HepG2 (cell line): ENCODE data around the gene MYH9. TPM values are rescaled to one million over a fixed set of nuclear protein-coding genes. Genes with fewer than 3 reads are reported as not detected.

ENCODE experiments used
- ARID5B ChIP-seq: IDR thresholded peaks from 2 replicates; pipeline ENCODE4 v1.4.0; 2020; ENCODE audit warnings: mild to moderate bottlenecking, missing genetic modification reagents
- ATF6 ChIP-seq: sonication (generic); formaldehyde crosslinking; conservative IDR thresholded peaks from 2 replicates; pipeline ENCODE4 v1.4.0; 2020; ENCODE audit warnings: missing genetic modification reagents
- DMTF1 ChIP-seq: sonication (generic); formaldehyde crosslinking; IDR thresholded peaks from 2 replicates; pipeline ENCODE4 v1.4.0; 2020; ENCODE audit warnings: mild to moderate bottlenecking, missing genetic modification reagents
- FOXO4 ChIP-seq: sonication (generic); formaldehyde crosslinking; conservative IDR thresholded peaks from 2 replicates; pipeline ENCODE4 v1.8.1; 2023; ENCODE audit warnings: missing genetic modification reagents
- GATAD2A ChIP-seq: IDR thresholded peaks from 2 replicates; pipeline ENCODE4 v1.6.1; 2016
- HMG20A ChIP-seq: IDR thresholded peaks from 2 replicates; pipeline ENCODE4 v1.6.1; 2016; ENCODE audit warnings: borderline replicate concordance
- HOXA3 ChIP-seq: sonication (generic); formaldehyde crosslinking; IDR thresholded peaks from 2 replicates; pipeline ENCODE4 v1.5.0; 2020; ENCODE audit warnings: missing genetic modification reagents
- JUND ChIP-seq: sonication (generic); formaldehyde crosslinking; IDR thresholded peaks from 2 replicates; pipeline ENCODE4 v1.8.0; 2022; ENCODE audit warnings: mild to moderate bottlenecking, missing genetic modification reagents
- KDM6A ChIP-seq: IDR thresholded peaks from 2 replicates; pipeline ENCODE4 v1.6.1; 2016; ENCODE audit warnings: low read depth
- RBM22 ChIP-seq: fragments of 200-400 bp; formaldehyde crosslinking; optimal IDR thresholded peaks from 2 replicates; pipeline ENCODE3; 2017; ENCODE audit warnings: mild to moderate bottlenecking, low read length, moderate library complexity
- SMAD9 ChIP-seq: sonication (generic); formaldehyde crosslinking; IDR thresholded peaks from 2 replicates; pipeline ENCODE4 v1.5.1; 2020; ENCODE audit warnings: mild to moderate bottlenecking, missing genetic modification reagents
- SP5 ChIP-seq: IDR thresholded peaks from 2 replicates; pipeline ENCODE4 v1.6.1; 2016; ENCODE audit warnings: low read depth, borderline replicate concordance
- THYN1 ChIP-seq: sonication (generic); formaldehyde crosslinking; IDR thresholded peaks from 2 replicates; pipeline ENCODE4 v1.8.1; 2023; ENCODE audit warnings: low read depth, mild to moderate bottlenecking, moderate library complexity, missing genetic modification reagents, borderline replicate concordance
- ZNF17 ChIP-seq: sonication (generic); formaldehyde crosslinking; IDR thresholded peaks from 2 replicates; pipeline ENCODE4 v1.5.0; 2020; ENCODE audit warnings: mild to moderate bottlenecking, missing genetic modification reagents
- ZNF589 ChIP-seq: sonication (generic); formaldehyde crosslinking; conservative IDR thresholded peaks from 2 replicates; pipeline ENCODE4 v1.8.0; 2022; ENCODE audit warnings: mild to moderate bottlenecking, moderate library complexity, missing genetic modification reagents
- ZNF607 ChIP-seq: sonication (generic); formaldehyde crosslinking; IDR thresholded peaks from 2 replicates; pipeline ENCODE4 v1.5.1; 2020; ENCODE audit warnings: missing genetic modification reagents, mild to moderate bottlenecking, borderline replicate concordance
- ZNF770 ChIP-seq: sonication (generic); formaldehyde crosslinking; IDR thresholded peaks from 2 replicates; pipeline ENCODE4 v1.5.0; 2020; ENCODE audit warnings: mild to moderate bottlenecking, missing genetic modification reagents
- ZNF790 ChIP-seq: sonication (generic); formaldehyde crosslinking; IDR thresholded peaks from 2 replicates; pipeline ENCODE4 v1.8.0; 2022; ENCODE audit warnings: missing genetic modification reagents, mild to moderate bottlenecking, borderline replicate concordance
- polyA plus RNA-seq, 8 experiments: library from polyadenylated mRNA; depleted of rRNA in 3 of 8; stranded (reverse) in 7 of 8; unstranded in 1 of 8; fragments of >200 nt; fragmentation: Illumina TruSeq in 4 of 8; extraction: Trizol in 4 of 8; gene quantifications; 2 replicates each; pipeline versions ENCODE4 v1.2.1 to v1.2.3, GENCODE V29; 2011 to 2016; ENCODE audit warnings: low read depth in 4 of 8, missing spikeins in 1 of 8, mixed read lengths in 1 of 8; ENCODE audit not compliant: insufficient read depth in 1 of 8
- total RNA-seq, 5 experiments: library from RNA; depleted of rRNA; stranded (reverse); fragments of >200 nt; fragmentation: Illumina TruSeq; extraction: Trizol; gene quantifications; 2 replicates each; pipeline ENCODE4 v1.2.3, GENCODE V29; 2016; ENCODE audit warnings: low read depth in 1 of 5

MYH9 gene
- total and polyA plus RNA-seq, 2 of the 13 experiments (the other 11 are each of a cell fraction or from before 2014, with no cell fraction given), result 50.7 to 98.5 TPM

- TF ChIP-seq ATF6 (no peak), ZNF770 (CRISPR knock-in tag) (no peak), THYN1 (CRISPR knock-in tag) (no peak), GATAD2A (CRISPR knock-in tag) (peak; percentile 96), JUND (no peak), FOXO4 (CRISPR knock-in tag) (no peak), ZNF589 (no peak), KDM6A (CRISPR knock-in tag) (peak; percentile 85), SP5 (CRISPR knock-in tag) (peak; percentile 76), ZNF790 (no peak), ARID5B (CRISPR knock-in tag) (peak; percentile 92), ZNF17 (CRISPR knock-in tag) (no peak), RBM22 (peak; percentile 68), SMAD9 (no peak), HMG20A (CRISPR knock-in tag) (peak; percentile 83), DMTF1 (no peak), ZNF607 (CRISPR knock-in tag) (no peak), HOXA3 (CRISPR knock-in tag) (peak; percentile 60)
Measured at GRCh38 chr22:36279219-36279666, 108.5 kb downstream of the MYH9 start (continued).
